H9 (cell line): ENCODE measurements around the gene LMF1. TPM values are rescaled to one million over a fixed set of nuclear protein-coding genes. Genes with fewer than 3 reads are reported as not detected.

Experiments used
- DNase-seq: peaks from one replicate; pipeline ENCODE4 v3.0.0-alpha.2; 2017
- H2AFZ ChIP-seq: one replicate; pipeline ENCODE4 v1.6.1; 2013; ENCODE audit warnings: mild to moderate bottlenecking, low read length, control low read depth, moderate library complexity
- H2AK5ac ChIP-seq: 2 replicates; pipeline ENCODE4 v1.6.1; 2013; ENCODE audit warnings: low read length, control low read depth, mixed read lengths; ENCODE audit not compliant: insufficient read length
- H2BK120ac ChIP-seq: one replicate; pipeline ENCODE4 v1.6.1; 2013; ENCODE audit warnings: low read depth, mild to moderate bottlenecking, low read length, control low read depth, inconsistent platforms; ENCODE audit not compliant: poor library complexity, severe bottlenecking
- H2BK12ac ChIP-seq: 2 replicates; pipeline ENCODE4 v1.6.1; 2013; ENCODE audit warnings: low read length, control low read depth, mixed read lengths, low read depth; ENCODE audit not compliant: insufficient read length
- H2BK15ac ChIP-seq: 2 replicates; pipeline ENCODE4 v1.6.1; 2013; ENCODE audit warnings: low read depth, low read length, control low read depth
- H2BK20ac ChIP-seq: one replicate; pipeline ENCODE4 v1.6.1; 2013; ENCODE audit warnings: low read depth, mild to moderate bottlenecking, low read length, control low read depth, inconsistent platforms; ENCODE audit not compliant: poor library complexity, severe bottlenecking
- H2BK5ac ChIP-seq: 2 replicates; pipeline ENCODE4 v1.6.1; 2013; ENCODE audit warnings: low read length, control low read depth, mixed read lengths; ENCODE audit not compliant: insufficient read length
- H3K14ac ChIP-seq: 2 replicates; pipeline ENCODE4 v1.6.1; 2013; ENCODE audit warnings: low read length, control low read depth; ENCODE audit not compliant: insufficient read depth
- H3K18ac ChIP-seq: 2 replicates; pipeline ENCODE4 v1.6.1; 2013; ENCODE audit warnings: low read depth, mild to moderate bottlenecking, mixed read lengths, low read length, control low read depth; ENCODE audit not compliant: insufficient read length
- H3K23ac ChIP-seq: 2 replicates; pipeline ENCODE4 v1.6.1; 2013; ENCODE audit warnings: low read length, control low read depth, mixed read lengths, low read depth; ENCODE audit not compliant: insufficient read length
- H3K23me2 ChIP-seq: 2 replicates; pipeline ENCODE4 v1.6.1; 2013; ENCODE audit warnings: low read depth, mild to moderate bottlenecking, mixed read lengths, low read length, control low read depth; ENCODE audit not compliant: insufficient read length, poor library complexity, severe bottlenecking
- H3K27ac ChIP-seq: 2 replicates; pipeline ENCODE4 v1.5.1; 2013; ENCODE audit warnings: low read length, control low read depth, mixed read lengths, low read depth; ENCODE audit not compliant: insufficient read length
- H3K27me3 ChIP-seq: 2 replicates; pipeline ENCODE4 v1.6.1; 2013; ENCODE audit warnings: low read length, control low read depth, inconsistent platforms; ENCODE audit not compliant: insufficient read depth
- H3K4ac ChIP-seq: 2 replicates; pipeline ENCODE4 v1.6.1; 2013; ENCODE audit warnings: low read depth, mild to moderate bottlenecking, control low read depth, inconsistent platforms, low read length, moderate library complexity
- H3K4me1 ChIP-seq: 2 replicates; pipeline ENCODE4 v1.6.1; 2013; ENCODE audit warnings: low read length, control low read depth, inconsistent platforms; ENCODE audit not compliant: insufficient read depth
- H3K4me2 ChIP-seq: 2 replicates; pipeline ENCODE4 v1.6.1; 2013; ENCODE audit warnings: low read length, control low read depth, mixed read lengths; ENCODE audit not compliant: insufficient read length, insufficient read depth
- H3K56ac ChIP-seq: 2 replicates; pipeline ENCODE4 v1.6.1; 2013; ENCODE audit warnings: low read depth, mild to moderate bottlenecking, mixed read lengths, low read length, control low read depth; ENCODE audit not compliant: insufficient read length
- H3K79me1 ChIP-seq: 2 replicates; pipeline ENCODE4 v1.6.1; 2013; ENCODE audit warnings: low read depth, mild to moderate bottlenecking, moderate library complexity, low read length, control low read depth, inconsistent platforms; ENCODE audit not compliant: insufficient read depth, poor library complexity, severe bottlenecking
- H3K79me2 ChIP-seq: 2 replicates; pipeline ENCODE4 v1.6.1; 2013; ENCODE audit warnings: low read length, control low read depth, inconsistent platforms; ENCODE audit not compliant: insufficient read depth
- H3K9ac ChIP-seq: 2 replicates; pipeline ENCODE4 v1.6.1; 2013; ENCODE audit warnings: low read length, control low read depth, mixed read lengths; ENCODE audit not compliant: insufficient read length; ENCODE audit errors: extremely low read depth
- H3K9me3 ChIP-seq: one replicate; pipeline ENCODE4 v1.6.1; 2013; ENCODE audit warnings: low read depth, low read length, inconsistent platforms; ENCODE audit not compliant: control insufficient read depth
- H3T11ph ChIP-seq: one replicate; pipeline ENCODE4 v1.6.1; 2013; ENCODE audit warnings: mild to moderate bottlenecking, low read length, control low read depth, inconsistent platforms
- H4K20me1 ChIP-seq: one replicate; pipeline ENCODE4 v1.6.1; 2013; ENCODE audit not compliant: control insufficient read depth, insufficient read length, insufficient read depth
- H4K5ac ChIP-seq: 2 replicates; pipeline ENCODE4 v1.6.1; 2013; ENCODE audit warnings: low read depth, mild to moderate bottlenecking, mixed read lengths, low read length, control low read depth; ENCODE audit not compliant: insufficient read length
- H4K8ac ChIP-seq: replicated peaks from 2 replicates; pipeline ENCODE4 v1.6.1; 2013; ENCODE audit warnings: low read length, control low read depth, mixed read lengths, low read depth; ENCODE audit not compliant: insufficient read length
- H4K91ac ChIP-seq: 2 replicates; pipeline ENCODE4 v1.6.1; 2013; ENCODE audit warnings: low read depth, mild to moderate bottlenecking, moderate library complexity, mixed read lengths, low read length, control low read depth; ENCODE audit not compliant: insufficient read length
- H3K27ac Mint-ChIP-seq, 3 experiments: 2 replicates in 2 of 3; 3 replicates in 1 of 3; pipeline ENCODE4 v1.8.0; 2020 to 2021; ENCODE audit warnings: mixed read lengths in 3 of 3, mild to moderate bottlenecking in 1 of 3, moderate library complexity in 1 of 3
- H3K27me3 Mint-ChIP-seq: 2 replicates; pipeline ENCODE4 v1.8.0; 2021; ENCODE audit warnings: low read depth, mild to moderate bottlenecking, moderate library complexity, mixed read lengths
- H3K36me3 Mint-ChIP-seq, 3 experiments: 2 replicates in 2 of 3; 3 replicates in 1 of 3; pipeline ENCODE4 v1.8.0; 2020 to 2021; ENCODE audit warnings: low read depth in 3 of 3, mixed read lengths in 3 of 3; ENCODE audit not compliant: insufficient read depth in 1 of 3
- H3K4me1 Mint-ChIP-seq, 2 experiments: 2 replicates each; pipeline ENCODE4 v1.8.0; 2020; ENCODE audit warnings: mixed read lengths in 2 of 2
- H3K4me3 Mint-ChIP-seq, 2 experiments: 2 replicates in 1 of 2; 3 replicates in 1 of 2; pipeline ENCODE4 v1.8.0; 2020 to 2021; ENCODE audit warnings: mild to moderate bottlenecking in 2 of 2, mixed read lengths in 2 of 2, moderate library complexity in 1 of 2
- H3K9me3 Mint-ChIP-seq, 2 experiments: 2 replicates in 1 of 2; 3 replicates in 1 of 2; pipeline ENCODE4 v1.8.0; 2020; ENCODE audit warnings: mild to moderate bottlenecking in 2 of 2, mixed read lengths in 2 of 2, moderate library complexity in 1 of 2
- WGBS: extraction: QIAGEN DNeasy Blood & Tissue Kit; methylation state at CpG from one replicate; pipeline ENCODE4 v1.1.7; 2013; ENCODE audit warnings: missing lambda C conversion rate, low lambda C conversion rate, mixed read lengths; ENCODE audit not compliant: insufficient read length; ENCODE audit errors: extremely low coverage; 5-methylcytosine and 5-hydroxymethylcytosine counted together
- total RNA-seq: library from RNA; stranded (reverse); gene quantifications from 2 replicates; pipeline ENCODE4 v1.2.1, GENCODE V29; 2021
- TF ChIP-seq, protein P1 (sequence below): fragments of 200-600 bp; sonication (generic); conservative IDR thresholded peaks from 3 replicates; pipeline ENCODE4 v1.8.0; 2021; ENCODE audit warnings: antibody characterized with exemption, mild to moderate bottlenecking

The LMF1 gene
- total RNA-seq, 1 experiment from 2014 or later = 7.1 TPM

- DNase-seq = no peak
- Mint-ChIP-seq H3K27me3 (peaks cover 3% of the 10 kb centered on the region), H3K4me1 (no peaks in the 10 kb centered on the region), H3K4me3 (no peak overlapping the region), H3K27ac (no peak overlapping the region), H3K36me3 (peaks cover 7 to 16% (median 15%) of the 10 kb centered on the region in 3 experiments; a peak in 4 of 7 replicates), H3K9me3 (peaks cover 17 to 23% of the 10 kb centered on the region in 2 experiments)
- Histone ChIP-seq H4K5ac (no peak overlapping the region), H3K23me2 (no peaks in the 10 kb centered on the region), H3K79me2 (no peaks in the 10 kb centered on the region), H2AFZ (no peak overlapping the region), H2BK12ac (no peak overlapping the region), H2BK20ac (no peak overlapping the region), H3K23ac (no peak overlapping the region), H3K27me3 (no peaks in the 10 kb centered on the region), H3K56ac (no peak overlapping the region), H3K9me3 (no peaks in the 10 kb centered on the region), H3K9ac (no peak overlapping the region), H3K14ac (no peak overlapping the region), H4K20me1 (no peaks in the 10 kb centered on the region), H3K4ac (no peak overlapping the region), H2BK5ac (no peak overlapping the region), H4K91ac (no peak overlapping the region), H2BK15ac (no peak overlapping the region; the same call in 1 of the 2 replicates), H3K4me2 (no peak overlapping the region), H2BK120ac (no peak overlapping the region), H3K27ac (no peak overlapping the region), H3K4me1 (no peaks in the 10 kb centered on the region), H2AK5ac (no peak overlapping the region), H3K18ac (no peak overlapping the region), H3T11ph (no peak overlapping the region), H4K8ac (no peak overlapping the region), H3K79me1 (no peaks in the 10 kb centered on the region)
- TF ChIP-seq, protein P1, sequence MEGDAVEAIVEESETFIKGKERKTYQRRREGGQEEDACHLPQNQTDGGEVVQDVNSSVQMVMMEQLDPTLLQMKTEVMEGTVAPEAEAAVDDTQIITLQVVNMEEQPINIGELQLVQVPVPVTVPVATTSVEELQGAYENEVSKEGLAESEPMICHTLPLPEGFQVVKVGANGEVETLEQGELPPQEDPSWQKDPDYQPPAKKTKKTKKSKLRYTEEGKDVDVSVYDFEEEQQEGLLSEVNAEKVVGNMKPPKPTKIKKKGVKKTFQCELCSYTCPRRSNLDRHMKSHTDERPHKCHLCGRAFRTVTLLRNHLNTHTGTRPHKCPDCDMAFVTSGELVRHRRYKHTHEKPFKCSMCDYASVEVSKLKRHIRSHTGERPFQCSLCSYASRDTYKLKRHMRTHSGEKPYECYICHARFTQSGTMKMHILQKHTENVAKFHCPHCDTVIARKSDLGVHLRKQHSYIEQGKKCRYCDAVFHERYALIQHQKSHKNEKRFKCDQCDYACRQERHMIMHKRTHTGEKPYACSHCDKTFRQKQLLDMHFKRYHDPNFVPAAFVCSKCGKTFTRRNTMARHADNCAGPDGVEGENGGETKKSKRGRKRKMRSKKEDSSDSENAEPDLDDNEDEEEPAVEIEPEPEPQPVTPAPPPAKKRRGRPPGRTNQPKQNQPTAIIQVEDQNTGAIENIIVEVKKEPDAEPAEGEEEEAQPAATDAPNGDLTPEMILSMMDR = no peak
- WGBS = no CpG with 5 or more reads among the region's 18 CpGs
Measured at GRCh38 chr16:938136-938535, 32.6 kb downstream of the LMF1 start.
